Stimulated activated CD8-positive, alpha-beta memory T cell treated with anti-CD3 and anti-CD28 coated beads, Interleukin-15, amount 100 ng/mL, for 4 hours (primary cell): ENCODE data around the gene SMARCB1.

Experiments
- DNase-seq, 2 donors: peaks; one replicate each; pipeline ENCODE4 v3.0.0-alpha.2; 2020; ENCODE audit warnings: low read depth in 2 of 2

Gene SMARCB1

GRCh38 chr22:23803001-23803819, 16.4 kb downstream of the SMARCB1 start:
- no peak for DNase-seq

DNA sequence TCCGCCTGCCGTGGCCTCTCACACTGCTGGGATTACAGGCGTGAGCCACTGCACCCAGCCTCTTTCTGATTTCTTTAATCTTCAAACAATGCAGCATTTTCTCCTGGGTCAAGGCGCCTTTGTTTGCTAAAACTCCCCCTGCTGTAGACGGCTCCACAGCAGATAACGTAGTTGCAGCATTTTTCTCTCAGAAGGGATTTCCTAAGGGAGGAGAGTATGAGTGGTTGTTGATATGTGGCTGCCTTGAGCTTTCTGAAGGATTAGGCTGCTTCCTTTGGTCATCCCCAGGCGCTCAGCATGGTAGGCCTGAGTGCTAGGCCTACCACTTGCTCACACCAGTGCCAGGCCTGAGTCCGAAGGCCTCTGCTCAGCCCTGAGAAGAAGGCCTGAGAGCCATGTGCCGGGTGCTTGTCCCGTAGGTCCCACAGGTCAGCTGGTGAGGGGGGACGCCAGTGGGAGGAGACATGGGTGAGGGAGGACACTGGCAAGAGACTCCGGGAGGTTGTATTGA, 18.1 kb downstream of the SMARCB1 start:
- no peak for DNase-seq

DNA sequence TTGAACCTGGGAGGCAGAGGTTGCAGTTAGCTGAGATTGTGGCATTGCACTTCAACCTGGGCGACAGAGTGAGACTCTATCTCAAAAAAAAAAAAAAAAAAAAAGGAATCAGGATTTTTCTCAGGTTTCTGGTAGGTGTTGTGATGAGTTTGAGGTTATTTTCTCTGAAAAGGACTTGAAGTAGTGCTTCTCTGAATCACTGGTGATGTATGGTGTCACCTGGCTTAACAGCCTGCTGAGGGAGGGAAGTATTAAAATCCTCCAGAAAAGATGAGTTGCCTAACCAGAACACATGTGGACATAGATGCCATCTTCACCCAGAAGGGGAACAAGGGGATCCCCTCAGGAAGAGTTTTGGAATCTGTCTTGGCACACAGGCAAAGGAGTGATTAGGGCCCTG, 20.1 kb downstream of the SMARCB1 start:
- DNase-seq: no peak

GRCh38 chr22:23812378-23812777, 25.6 kb downstream of the SMARCB1 start:
- DNase-seq: no peak

DNA sequence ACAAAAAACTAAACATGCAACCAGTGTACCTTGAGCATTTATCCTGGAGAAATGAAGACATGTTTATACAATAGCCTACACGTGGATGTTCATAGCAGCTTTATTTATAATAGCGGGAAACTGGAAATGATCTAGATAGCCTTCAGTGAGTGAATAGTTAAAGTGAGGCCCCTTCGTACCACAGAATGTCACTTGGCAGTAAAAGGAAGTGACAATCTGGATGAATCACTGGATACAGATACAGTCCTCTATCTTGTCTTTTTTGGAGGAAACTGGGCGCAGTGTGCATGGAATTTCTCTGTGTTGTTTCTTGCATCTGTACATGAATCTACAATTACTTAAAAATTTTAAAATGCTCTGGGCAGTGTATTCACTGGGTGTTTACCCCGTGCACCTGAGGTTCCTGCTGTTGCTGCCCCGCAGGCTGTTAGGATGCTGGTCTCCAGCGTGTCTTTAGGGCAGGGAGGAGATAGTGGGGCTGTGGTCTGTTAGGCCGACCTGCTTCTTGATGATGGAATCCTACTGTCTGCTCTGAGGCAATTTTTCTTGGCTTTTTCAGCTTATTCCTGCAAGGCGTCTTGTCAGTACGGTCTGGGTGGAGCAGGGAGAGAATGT, 28.9 kb downstream of the SMARCB1 start:
- no peak for DNase-seq

DNA sequence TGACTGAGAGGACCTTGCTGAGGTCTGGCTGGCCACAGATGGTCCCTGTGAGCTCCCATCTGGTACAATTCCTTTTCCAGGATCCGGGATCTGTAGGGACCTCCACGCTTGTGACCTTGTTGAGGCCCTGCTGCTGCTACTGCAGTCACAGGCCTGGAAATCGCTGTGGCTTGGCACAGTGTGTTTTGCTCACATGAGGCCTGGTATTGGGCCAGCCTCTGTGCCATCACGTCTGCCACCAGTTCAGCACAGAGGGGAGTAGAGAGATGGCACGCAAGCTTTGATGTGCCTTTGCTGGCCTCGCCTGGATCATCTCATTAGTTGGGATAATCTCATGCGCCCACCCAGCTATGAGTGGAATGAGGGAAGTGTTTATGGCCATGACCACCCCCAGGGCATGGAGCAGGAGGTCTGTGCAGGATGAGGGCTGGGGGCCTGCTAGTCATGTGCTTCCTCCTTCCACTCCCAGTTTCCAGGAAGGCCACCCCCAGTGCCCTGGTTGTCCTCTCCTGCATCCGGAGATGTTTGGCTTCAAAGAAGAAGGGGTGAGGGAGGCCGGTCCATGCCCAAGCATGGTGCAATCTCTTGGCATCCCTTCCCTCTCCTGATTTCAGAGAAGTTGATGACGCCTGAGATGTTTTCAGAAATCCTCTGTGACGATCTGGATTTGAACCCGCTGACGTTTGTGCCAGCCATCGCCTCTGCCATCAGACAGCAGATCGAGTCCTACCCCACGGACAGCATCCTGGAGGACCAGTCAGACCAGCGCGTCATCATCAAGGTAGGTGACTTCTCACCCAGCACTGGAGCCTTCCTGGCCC, 29.6 kb downstream of the SMARCB1 start:
- DNase-seq: no peak

DNA sequence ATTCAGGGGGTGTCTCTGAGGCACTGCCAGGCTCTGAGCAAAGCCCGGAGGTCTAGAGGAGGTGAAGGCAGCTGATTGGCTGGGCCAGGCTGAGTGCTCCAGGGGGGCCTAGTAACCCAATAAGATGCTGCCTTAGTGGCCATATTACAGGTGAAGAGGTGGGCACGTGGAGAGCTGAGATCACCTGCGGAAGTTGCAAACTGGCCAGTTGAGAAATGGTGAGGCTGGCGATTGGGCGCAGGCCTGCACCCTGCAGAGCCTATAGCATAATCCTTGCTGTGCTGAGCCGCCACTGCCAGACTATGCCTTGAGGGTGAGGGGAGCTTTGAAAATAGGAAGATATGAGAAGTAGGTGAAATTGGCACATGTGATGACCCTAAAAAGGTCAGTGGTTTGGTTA, 30.4 kb downstream of the SMARCB1 start:
- DNase-seq: no peak

- DNase-seq: no peak
Measured at GRCh38 chr22:23818541-23818940, 31.8 kb downstream of the SMARCB1 start.

- DNase-seq: no peak
Measured at GRCh38 chr22:23820748-23821211, 34.0 kb downstream of the SMARCB1 start.

DNA sequence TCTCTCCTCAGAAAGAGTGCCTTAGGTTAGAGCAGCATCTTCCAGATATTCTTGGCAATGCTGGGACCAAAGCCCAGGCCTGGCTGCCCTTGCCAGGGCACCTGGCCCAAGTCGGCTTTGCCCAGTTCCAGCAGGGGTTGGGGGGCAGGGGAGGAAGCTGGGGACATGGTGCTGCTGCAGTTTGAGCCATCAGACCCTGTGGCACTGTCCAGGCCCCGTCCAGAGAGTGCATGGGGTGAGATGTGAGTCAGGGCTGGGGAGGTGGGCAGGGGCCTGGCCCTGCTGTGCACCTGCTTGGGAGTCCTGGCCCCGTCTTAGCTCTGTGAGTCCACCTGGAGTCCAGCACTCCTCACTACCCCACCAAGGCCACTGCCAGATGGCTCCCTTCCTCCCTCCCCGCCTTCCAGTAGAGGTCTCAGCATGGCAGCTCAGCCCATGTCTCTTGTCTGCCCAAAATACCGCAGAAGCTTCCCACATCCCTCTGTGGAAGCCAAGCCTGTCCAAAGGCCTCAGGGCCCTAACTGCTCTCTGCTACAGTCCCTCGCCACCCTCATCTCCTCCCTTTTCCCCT, 35.4 kb downstream of the SMARCB1 start:
- DNase-seq: no peak

DNA sequence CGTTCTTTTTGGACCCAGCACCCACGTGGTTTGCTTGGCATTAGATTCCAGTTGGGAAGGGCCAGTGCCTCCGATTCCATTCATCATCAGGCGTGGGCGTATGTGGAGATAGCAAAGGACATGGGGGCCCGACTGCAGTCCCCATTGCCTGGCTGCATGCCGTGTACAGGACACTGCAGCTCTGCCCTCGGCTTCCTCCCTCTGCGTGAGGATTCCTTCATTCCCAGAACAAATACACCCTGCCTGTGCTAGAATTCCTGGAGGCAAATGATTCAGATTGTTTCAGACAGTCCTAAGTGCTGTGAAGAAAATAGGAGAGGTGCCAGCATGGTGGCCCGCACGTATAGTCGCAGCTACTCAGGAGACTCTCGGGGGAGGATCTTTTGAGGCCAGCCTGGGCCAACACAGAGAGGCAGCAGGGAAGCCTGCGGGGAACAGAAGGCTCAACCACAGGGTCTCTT, 36.6 kb downstream of the SMARCB1 start:
- no peak for DNase-seq

- no peak for DNase-seq
Measured at GRCh38 chr22:23824476-23825245, 37.9 kb downstream of the SMARCB1 start.

DNA sequence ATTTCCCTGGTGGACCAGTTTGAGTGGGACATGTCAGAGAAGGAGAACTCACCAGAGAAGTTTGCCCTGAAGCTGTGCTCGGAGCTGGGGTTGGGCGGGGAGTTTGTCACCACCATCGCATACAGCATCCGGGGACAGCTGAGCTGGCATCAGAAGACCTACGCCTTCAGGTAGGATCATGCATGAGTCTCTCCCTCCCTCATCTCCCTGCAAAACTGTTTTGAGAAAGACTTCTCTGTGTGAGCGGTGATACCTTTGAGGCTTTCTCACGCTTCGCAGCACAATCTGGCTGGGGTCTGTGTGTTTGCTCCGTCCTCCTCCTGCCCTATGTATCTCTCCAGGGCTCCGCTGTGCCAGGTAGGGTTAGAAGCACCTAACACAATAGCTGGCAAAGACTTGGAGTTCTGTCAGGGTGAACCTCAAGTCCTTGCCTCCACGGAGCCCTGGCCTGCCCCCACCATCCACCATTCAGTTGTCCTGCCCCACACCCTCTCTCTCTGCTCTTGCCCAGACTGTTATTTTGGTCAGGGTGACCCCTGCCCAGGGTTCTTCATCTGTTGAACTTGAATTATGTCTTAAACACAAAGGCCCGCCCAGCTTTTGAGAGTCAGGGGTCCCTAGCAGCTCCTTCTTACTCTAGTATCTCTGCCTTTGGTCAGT, 38.6 kb downstream of the SMARCB1 start:
- DNase-seq: no peak

DNA sequence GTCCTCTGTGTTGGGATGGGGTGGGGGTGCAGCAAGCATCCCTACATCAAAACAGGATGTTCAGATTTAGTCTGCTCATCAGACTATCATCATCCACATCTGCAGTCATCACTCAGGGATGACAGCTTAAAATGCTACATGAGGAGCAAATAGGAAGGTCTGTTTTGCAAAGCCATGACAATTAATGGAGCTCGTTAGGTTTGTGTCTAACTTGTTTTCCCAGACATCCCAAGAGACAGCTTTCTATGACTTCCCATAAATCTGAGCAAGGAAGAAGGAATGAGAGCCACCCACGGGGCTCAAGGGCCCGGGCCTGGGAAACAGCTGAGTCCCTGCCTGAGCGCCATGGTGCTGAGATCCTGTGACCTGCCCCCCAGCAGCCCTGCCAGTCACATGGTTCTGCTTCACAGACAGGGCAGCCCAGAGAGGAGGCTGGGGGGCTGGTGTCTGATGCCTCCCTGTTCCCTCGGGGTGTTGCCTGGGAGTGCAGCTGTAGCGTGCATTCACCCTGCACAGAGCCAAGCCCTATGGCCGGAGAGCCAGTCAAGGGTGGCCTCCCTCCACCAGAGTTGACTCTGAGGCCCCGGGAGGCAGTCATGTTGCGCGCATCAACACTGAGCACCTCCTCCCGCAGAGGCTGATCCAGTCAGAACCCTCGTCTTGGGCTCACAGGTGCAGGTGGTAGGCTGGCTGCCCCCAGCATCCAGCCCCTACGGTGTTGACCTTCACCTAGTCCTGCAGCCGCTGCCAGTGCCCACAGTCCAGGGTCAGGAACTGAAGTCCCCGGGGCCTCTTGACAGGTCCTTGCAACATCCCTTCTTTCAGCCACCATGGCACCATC, 40.0 kb downstream of the SMARCB1 start:
- no peak for DNase-seq

DNA sequence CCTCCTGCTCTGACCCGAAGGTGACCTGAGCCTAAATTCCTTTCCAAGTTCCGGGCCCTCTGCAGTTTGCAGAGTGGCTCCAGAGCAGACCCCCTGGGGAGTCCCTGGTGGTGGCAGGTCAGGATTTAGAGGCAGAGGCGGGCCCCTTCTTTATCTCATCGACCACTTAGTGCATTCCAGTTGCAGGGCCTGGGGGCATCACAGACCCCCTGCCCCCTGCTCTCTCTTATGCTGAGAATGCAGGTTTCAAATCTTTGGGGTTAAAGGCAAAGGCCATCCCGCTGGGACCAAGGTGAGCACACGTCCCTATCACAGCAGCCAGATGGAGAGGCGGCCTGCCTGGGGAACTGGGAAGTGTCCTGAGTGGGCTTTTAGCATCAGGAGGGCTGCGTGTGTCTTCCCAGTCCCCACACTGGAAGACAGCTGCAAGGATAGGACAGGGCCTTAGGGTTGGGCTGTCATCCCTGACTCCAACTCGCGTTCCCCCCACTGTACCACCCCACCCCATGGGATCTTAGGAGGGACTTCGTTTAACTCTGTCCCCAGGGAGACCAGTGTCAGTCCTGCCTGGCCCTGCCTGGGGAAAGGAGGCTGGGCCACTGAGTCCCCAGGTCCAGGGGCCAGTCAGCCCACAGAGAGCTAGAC, 40.7 kb downstream of the SMARCB1 start:
- DNase-seq: no peak

DNA sequence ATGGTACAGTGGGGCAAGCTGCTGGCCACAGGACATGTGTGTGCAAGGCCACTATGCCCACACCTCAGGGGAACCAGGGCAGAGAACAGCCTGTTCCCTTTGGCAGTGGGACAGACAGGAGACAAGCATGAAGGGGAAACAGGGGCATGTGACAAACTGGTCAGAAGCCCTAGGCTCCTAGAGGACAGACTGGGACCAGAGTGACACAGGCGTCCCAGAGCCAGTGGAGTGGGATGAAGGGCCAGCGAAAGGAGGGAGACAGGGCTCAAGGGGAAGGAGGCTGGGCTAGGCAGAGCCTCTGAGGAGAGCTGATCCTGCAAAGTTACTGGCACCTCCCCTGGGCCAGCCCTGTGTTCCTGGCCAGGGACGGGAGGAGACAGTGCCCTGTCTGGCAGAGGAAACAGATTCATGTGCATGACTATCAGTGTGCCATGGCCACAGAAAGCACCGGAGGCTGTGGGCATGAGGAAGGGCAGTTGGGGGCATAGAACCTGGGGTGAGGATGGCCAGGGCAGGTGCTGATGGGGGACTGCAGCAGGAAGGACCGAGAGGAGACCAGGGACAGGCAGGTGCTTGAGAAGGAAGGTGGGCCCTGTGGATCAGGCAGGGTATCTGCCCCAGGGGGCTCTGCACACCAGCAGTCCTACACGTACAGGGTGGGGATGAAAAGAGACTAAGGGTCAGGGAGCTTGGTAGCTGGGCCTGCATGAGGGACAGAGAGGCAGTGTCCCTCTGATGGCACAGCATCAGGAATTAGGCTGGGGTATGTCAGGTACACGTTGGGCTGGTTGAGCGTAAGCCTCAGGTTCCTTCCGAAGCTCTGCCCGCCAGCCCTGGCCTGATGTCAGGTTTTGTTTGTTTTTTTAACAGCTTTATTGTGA, 42.3 kb downstream of the SMARCB1 start:
- DNase-seq: no peak

GRCh38 chr22:23829845-23830372, 43.1 kb downstream of the SMARCB1 start:
- DNase-seq: no peak

DNA sequence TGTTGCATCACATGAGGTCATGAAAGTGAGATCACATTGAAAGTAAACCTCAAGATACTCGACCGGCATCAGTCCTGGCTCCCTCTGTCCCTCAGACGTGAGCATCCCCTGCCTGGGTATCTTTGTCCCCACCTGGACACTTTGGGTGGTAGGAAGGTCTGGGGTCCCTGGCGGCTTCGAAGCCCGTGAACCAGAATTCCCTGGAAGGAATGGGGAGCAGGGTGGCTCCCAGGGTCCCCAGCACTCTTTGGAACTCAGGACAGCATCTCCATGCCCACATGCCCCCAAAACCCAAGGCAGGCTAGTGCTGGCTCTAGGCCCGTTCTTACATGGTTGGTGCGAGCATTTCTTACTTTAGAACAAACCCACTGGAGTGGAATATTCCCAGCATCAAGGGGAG, 44.5 kb downstream of the SMARCB1 start:
- no peak for DNase-seq
